ENCODE results near the gene PDIA2.
"Not testable (repeated sequence)": the region's sequence is repeated elsewhere in the genome, so short reads cannot be mapped to it uniquely, and the experiment has no call there.

Gene PDIA2

DNA sequence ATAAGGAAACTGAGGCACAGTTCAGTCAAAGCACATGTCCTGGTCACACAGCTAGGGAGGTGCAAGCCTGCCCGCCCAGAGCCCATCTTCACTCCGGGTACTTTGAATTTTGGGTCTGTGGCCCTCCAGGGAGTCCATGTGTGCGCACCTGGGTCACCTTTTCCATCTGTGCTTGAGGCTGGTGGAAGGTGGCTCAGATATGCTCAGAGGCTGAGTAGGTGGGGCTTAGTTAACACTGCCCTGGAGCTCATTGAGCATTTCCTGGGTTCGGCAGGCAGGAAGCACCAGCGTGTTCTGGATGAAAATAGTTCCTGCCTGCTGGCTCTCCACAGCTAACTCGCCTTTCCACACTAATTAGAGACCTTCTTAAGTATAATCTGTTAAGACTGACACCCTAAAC is 29.1 kb upstream of the PDIA2 start:
- H3K4me3 ChIP-seq (ENCODE audit: low read depth in 1 of 2, low read length in 2 of 2), result no peak overlapping the region
- no peaks in the 10 kb centered on the region for H3K4me1 ChIP-seq (ENCODE audit: control insufficient read depth in 1 of 2, insufficient read depth in 2 of 2, low read length in 2 of 2)
- no peaks in the 10 kb centered on the region for H3K9me3 ChIP-seq (ENCODE audit: control insufficient read depth in 1 of 2, low read length in 2 of 2)
- no peaks in the 10 kb centered on the region for H3K27me3 ChIP-seq (ENCODE audit: low read depth, low read length)
- H3K36me3 ChIP-seq (ENCODE audit: control insufficient read depth in 1 of 2, insufficient read depth in 2 of 2, low read length in 2 of 2), result peaks cover 5 to 56% of the 10 kb centered on the region in 2 donors
- H3K27ac ChIP-seq (ENCODE audit: low read length), result no peak overlapping the region

DNA sequence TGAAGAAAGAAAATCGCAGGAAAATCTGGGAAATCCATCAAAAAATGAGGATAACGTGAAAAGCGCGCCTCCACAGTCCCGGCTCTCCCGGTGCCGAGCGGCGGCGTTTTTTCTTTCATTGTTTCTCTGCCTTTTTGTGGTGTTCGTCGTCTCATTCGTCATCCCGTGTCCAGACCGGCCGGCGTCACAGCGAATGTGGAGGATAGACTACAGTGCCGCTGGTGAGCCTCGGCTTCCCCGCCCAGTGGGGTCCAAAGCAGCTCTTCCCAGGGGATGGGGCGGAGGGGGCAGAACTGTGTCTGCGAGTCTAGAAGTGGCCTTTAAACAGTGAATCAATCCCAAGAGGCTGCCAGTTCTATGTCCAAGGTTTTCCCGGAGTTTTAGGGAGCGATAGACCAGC is 28.5 kb upstream of the PDIA2 start:
- H3K36me3 ChIP-seq (ENCODE audit: control insufficient read depth in 1 of 2, insufficient read depth in 2 of 2, low read length in 2 of 2), result peaks cover 7 to 62% of the 10 kb centered on the region in 2 donors
- H3K4me3 ChIP-seq (ENCODE audit: low read depth in 1 of 2, low read length in 2 of 2), result no peak overlapping the region
- H3K27me3 ChIP-seq (ENCODE audit: low read depth, low read length), result no peaks in the 10 kb centered on the region
- H3K27ac ChIP-seq (ENCODE audit: low read length), result no peak overlapping the region
- no peaks in the 10 kb centered on the region for H3K4me1 ChIP-seq (ENCODE audit: control insufficient read depth in 1 of 2, insufficient read depth in 2 of 2, low read length in 2 of 2)
- no peaks in the 10 kb centered on the region for H3K9me3 ChIP-seq (ENCODE audit: control insufficient read depth in 1 of 2, low read length in 2 of 2)

DNA sequence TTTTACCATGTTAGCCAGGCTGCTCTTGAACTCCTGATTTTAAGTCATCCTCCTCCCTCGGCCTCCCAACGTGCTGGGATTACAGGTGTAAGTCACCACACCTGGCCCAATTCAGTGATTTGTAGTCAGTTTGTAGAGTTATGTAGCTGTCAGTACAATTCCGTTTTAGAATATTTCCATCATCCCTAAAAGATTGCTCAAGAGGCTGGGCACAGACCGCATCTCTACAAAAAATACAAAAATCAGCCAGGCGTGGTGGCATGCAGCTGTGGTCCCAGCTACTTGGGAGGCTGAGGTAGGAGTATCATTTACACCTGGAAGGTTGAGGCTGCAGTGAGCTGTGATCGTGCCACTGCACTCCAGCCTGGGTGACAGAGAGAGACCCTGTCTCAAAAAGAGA is 27.8 kb upstream of the PDIA2 start:
- peaks cover 10 to 67% of the 10 kb centered on the region in 2 donors for H3K36me3 ChIP-seq (ENCODE audit: control insufficient read depth in 1 of 2, insufficient read depth in 2 of 2, low read length in 2 of 2)
- H3K9me3 ChIP-seq (ENCODE audit: control insufficient read depth in 1 of 2, low read length in 2 of 2), result no peaks in the 10 kb centered on the region
- H3K27ac ChIP-seq (ENCODE audit: low read length), result no peak overlapping the region
- H3K4me3 ChIP-seq (ENCODE audit: low read depth in 1 of 2, low read length in 2 of 2), result no peak overlapping the region
- no peaks in the 10 kb centered on the region for H3K4me1 ChIP-seq (ENCODE audit: control insufficient read depth in 1 of 2, insufficient read depth in 2 of 2, low read length in 2 of 2)
- H3K27me3 ChIP-seq (ENCODE audit: low read depth, low read length), result no peaks in the 10 kb centered on the region

DNA sequence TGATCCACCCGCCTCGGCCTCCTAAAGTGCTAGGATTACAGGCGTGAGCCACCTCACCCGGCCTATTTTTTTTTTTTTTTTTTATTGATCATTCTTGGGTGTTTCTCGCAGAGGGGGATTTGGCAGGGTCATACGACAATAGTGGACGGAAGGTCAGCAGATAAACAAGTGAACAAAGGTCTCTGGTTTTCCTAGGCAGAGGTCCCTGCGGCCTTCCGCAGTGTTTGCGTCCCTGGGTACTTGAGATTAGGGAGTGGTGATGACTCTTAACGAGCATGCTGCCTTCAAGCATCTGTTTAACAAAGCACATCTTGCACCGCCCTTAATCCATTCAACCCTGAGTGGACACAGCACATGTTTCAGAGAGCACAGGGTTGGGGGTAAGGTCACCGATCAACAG is 24.9 kb upstream of the PDIA2 start:
- H3K4me3 ChIP-seq (ENCODE audit: low read depth in 1 of 2, low read length in 2 of 2); H3K27me3 ChIP-seq (ENCODE audit: low read depth, low read length); H3K27ac ChIP-seq (ENCODE audit: low read length); H3K9me3 ChIP-seq (ENCODE audit: control insufficient read depth in 1 of 2, low read length in 2 of 2); H3K4me1 ChIP-seq (ENCODE audit: control insufficient read depth in 1 of 2, insufficient read depth in 2 of 2, low read length in 2 of 2): not testable (repeated sequence)
- H3K36me3 ChIP-seq (ENCODE audit: control insufficient read depth in 1 of 2, insufficient read depth in 2 of 2, low read length in 2 of 2), result peaks cover 10 to 73% of the 10 kb centered on the region in 2 donors

DNA sequence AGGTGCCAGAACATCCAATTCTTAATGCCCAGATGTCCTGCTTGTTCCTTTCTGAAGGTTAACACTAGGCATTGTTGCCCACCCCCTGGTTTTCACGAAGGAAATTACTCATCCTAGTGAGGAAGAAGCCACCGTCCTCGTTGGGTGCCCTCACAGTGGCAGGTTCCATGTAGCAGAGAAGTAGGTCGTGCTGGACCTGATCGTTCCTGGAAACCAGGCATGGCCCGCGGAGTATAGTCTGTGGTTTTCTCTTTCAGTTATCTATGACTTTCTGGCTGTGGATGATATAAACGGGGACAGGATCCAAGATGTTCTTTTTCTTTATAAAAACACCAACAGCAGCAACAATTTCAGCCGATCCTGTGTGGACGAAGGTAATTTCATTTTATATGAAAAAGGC is 23.7 kb upstream of the PDIA2 start:
- peaks cover 10 to 79% of the 10 kb centered on the region in 2 donors for H3K36me3 ChIP-seq (ENCODE audit: control insufficient read depth in 1 of 2, insufficient read depth in 2 of 2, low read length in 2 of 2)
- no peaks in the 10 kb centered on the region for H3K9me3 ChIP-seq (ENCODE audit: control insufficient read depth in 1 of 2, low read length in 2 of 2)
- H3K4me1 ChIP-seq (ENCODE audit: control insufficient read depth in 1 of 2, insufficient read depth in 2 of 2, low read length in 2 of 2), result no peaks in the 10 kb centered on the region
- H3K27ac ChIP-seq (ENCODE audit: low read length), result no peak overlapping the region
- no peak overlapping the region for H3K4me3 ChIP-seq (ENCODE audit: low read depth in 1 of 2, low read length in 2 of 2)
- H3K27me3 ChIP-seq (ENCODE audit: low read depth, low read length), result no peaks in the 10 kb centered on the region

DNA sequence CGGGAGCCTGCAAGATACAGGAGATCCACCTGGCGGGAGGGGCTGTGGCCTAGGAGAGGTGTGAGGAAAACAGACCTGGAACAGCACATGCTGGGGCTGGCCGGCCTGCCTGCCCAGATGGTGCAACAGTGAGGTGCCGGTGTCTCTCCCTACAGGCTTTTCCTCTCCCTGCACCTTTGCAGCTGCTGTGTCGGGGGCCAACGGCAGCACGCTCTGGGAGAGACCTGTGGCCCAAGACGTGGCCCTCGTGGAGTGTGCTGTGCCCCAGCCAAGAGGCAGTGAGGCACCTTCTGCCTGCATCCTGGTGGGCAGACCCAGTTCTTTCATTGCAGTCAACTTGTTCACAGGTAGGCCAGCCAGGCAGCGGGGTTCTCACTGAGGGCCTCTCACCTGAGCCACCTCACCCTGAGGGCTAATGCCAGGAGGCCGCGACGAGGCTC is 23.1 kb upstream of the PDIA2 start:
- H3K9me3 ChIP-seq (ENCODE audit: control insufficient read depth in 1 of 2, low read length in 2 of 2), result no peaks in the 10 kb centered on the region
- H3K4me3 ChIP-seq (ENCODE audit: low read depth in 1 of 2, low read length in 2 of 2), result no peak overlapping the region
- H3K4me1 ChIP-seq (ENCODE audit: control insufficient read depth in 1 of 2, insufficient read depth in 2 of 2, low read length in 2 of 2), result no peaks in the 10 kb centered on the region
- H3K27me3 ChIP-seq (ENCODE audit: low read depth, low read length), result no peaks in the 10 kb centered on the region
- no peak overlapping the region for H3K27ac ChIP-seq (ENCODE audit: low read length)
- H3K36me3 ChIP-seq (ENCODE audit: control insufficient read depth in 1 of 2, insufficient read depth in 2 of 2, low read length in 2 of 2), result peaks cover 10 to 80% of the 10 kb centered on the region in 2 donors

DNA sequence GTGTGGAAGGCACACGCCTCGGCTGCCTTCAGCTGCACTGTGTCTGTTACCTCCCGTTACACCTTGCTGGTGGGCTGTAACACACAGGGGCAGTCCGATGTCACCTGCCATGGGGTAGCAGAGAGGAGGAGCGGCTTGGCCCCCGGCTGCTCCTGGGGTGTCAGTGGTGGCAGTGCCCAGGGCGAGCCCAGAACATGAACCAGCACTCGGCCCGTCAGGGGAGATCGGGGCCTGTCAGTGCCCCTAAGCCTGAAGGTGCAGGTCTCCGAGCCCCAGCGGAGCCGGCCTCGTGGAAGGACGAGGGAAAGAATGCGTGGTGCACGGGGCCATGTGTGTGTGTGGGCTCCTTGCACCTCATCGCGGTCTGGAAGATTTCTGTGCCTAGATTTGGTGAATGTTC is 22.6 kb upstream of the PDIA2 start:
- H3K9me3 ChIP-seq (ENCODE audit: control insufficient read depth in 1 of 2, low read length in 2 of 2), result no peaks in the 10 kb centered on the region
- no peak overlapping the region for H3K4me3 ChIP-seq (ENCODE audit: low read depth in 1 of 2, low read length in 2 of 2)
- H3K36me3 ChIP-seq (ENCODE audit: control insufficient read depth in 1 of 2, insufficient read depth in 2 of 2, low read length in 2 of 2), result peaks cover 10 to 81% of the 10 kb centered on the region in 2 donors
- H3K27ac ChIP-seq (ENCODE audit: low read length), result no peak overlapping the region
- H3K4me1 ChIP-seq (ENCODE audit: control insufficient read depth in 1 of 2, insufficient read depth in 2 of 2, low read length in 2 of 2), result no peaks in the 10 kb centered on the region
- no peaks in the 10 kb centered on the region for H3K27me3 ChIP-seq (ENCODE audit: low read depth, low read length)

DNA sequence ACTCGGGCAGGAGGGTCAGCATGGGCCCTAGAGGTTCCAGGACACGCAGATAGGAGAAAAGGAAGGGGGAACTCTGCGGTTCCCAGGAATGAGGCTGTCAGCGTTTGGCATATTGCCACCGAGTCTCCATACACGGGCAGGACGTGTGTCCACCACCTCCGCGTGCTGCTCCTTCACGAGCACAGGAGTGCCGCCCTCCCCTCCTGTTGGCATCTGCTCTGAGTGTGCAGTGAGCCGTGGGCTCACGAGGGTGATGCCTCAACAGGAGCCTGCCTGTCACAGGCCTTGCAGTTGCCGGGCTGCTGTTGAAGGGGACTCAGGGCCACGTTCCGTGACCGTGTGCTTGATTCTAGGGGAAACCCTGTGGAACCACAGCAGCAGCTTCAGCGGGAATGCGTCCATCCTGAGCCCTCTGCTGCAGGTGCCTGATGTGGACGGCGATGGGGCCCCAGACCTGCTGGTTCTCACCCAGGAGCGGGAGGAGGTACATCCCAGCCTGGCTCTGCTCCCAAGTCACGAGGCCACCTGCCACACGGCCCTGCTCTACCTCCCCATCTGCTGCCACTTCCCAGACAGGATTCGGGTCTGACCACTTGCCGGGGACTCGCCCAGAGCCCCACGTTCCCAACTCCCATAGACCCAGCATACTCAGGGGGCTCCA is 21.8 kb upstream of the PDIA2 start:
- H3K36me3 ChIP-seq (ENCODE audit: control insufficient read depth in 1 of 2, insufficient read depth in 2 of 2, low read length in 2 of 2), result peaks cover 5 to 74% of the 10 kb centered on the region in 2 donors
- H3K27me3 ChIP-seq (ENCODE audit: low read depth, low read length), result no peaks in the 10 kb centered on the region
- H3K27ac ChIP-seq (ENCODE audit: low read length), result no peak overlapping the region
- no peaks in the 10 kb centered on the region for H3K9me3 ChIP-seq (ENCODE audit: control insufficient read depth in 1 of 2, low read length in 2 of 2)
- H3K4me3 ChIP-seq (ENCODE audit: low read depth in 1 of 2, low read length in 2 of 2), result no peak overlapping the region
- no peaks in the 10 kb centered on the region for H3K4me1 ChIP-seq (ENCODE audit: control insufficient read depth in 1 of 2, insufficient read depth in 2 of 2, low read length in 2 of 2)

DNA sequence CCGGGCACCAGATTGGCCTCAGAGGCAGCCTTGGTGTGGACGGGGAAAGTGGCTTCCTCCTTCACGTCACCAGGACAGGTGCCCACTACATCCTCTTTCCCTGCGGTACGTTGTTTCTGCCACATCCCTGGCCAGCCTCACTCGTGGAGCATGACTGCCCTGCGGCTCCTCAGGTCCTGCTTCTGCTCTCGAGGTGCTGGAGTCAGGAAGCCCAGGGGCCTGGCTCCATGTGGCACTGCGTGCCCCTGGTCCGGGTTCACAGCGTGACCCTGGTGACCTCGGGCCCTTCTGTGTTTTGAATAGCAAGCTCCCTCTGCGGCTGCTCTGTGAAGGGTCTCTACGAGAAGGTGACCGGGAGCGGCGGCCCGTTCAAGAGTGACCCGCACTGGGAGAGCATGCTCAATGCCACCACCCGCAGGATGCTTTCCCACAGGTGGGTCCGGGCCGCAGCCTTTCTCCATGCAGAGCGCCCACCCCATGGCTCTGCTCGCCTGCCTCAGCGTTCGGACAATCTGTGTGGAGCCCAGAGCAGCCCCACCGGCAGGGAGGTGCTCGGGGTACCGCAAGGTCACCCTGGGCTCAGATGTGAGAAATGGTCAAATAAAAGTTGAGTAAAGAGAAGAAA is 20.7 kb upstream of the PDIA2 start:
- Histone ChIP-seq H3K36me3 (ENCODE audit: control insufficient read depth in 1 of 2, insufficient read depth in 2 of 2, low read length in 2 of 2) (peaks cover 4 to 67% of the 10 kb centered on the region in 2 donors), H3K4me1 (ENCODE audit: control insufficient read depth in 1 of 2, insufficient read depth in 2 of 2, low read length in 2 of 2) (no peaks in the 10 kb centered on the region), H3K27ac (ENCODE audit: low read length) (no peak overlapping the region), H3K9me3 (ENCODE audit: control insufficient read depth in 1 of 2, low read length in 2 of 2) (no peaks in the 10 kb centered on the region), H3K27me3 (ENCODE audit: low read depth, low read length) (no peaks in the 10 kb centered on the region), H3K4me3 (ENCODE audit: low read depth in 1 of 2, low read length in 2 of 2) (no peak overlapping the region)

DNA sequence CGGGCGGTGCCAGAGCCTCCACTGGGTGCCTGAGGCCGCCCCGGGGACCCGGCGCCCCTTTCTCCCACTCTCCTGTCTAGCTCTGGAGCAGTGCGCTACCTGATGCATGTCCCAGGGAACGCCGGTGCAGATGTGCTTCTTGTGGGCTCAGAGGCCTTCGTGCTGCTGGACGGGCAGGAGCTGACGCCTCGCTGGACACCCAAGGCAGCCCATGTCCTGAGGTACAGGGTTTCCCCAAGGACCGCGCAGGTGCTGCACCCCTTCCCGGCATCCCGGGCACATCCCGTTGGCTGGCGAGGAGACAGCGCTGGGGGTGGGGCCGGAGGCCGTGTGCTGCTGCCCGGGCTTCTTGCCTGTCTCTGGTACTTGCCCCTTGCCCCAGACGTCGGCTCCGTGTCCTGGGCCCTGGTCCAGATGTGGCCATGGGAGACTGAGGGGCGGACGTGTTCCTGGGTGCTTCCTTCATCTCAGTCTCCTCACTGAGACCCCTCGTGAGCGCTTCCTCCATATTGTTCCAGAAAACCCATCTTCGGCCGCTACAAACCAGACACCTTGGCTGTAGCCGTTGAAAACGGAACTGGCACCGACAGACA is 19.7 kb upstream of the PDIA2 start:
- peaks cover 4 to 63% of the 10 kb centered on the region in 2 donors for H3K36me3 ChIP-seq (ENCODE audit: control insufficient read depth in 1 of 2, insufficient read depth in 2 of 2, low read length in 2 of 2)
- H3K27ac ChIP-seq (ENCODE audit: low read length), result no peak overlapping the region
- H3K4me1 ChIP-seq (ENCODE audit: control insufficient read depth in 1 of 2, insufficient read depth in 2 of 2, low read length in 2 of 2), result no peaks in the 10 kb centered on the region
- no peaks in the 10 kb centered on the region for H3K9me3 ChIP-seq (ENCODE audit: control insufficient read depth in 1 of 2, low read length in 2 of 2)
- no peak overlapping the region for H3K4me3 ChIP-seq (ENCODE audit: low read depth in 1 of 2, low read length in 2 of 2)
- no peaks in the 10 kb centered on the region for H3K27me3 ChIP-seq (ENCODE audit: low read depth, low read length)

DNA sequence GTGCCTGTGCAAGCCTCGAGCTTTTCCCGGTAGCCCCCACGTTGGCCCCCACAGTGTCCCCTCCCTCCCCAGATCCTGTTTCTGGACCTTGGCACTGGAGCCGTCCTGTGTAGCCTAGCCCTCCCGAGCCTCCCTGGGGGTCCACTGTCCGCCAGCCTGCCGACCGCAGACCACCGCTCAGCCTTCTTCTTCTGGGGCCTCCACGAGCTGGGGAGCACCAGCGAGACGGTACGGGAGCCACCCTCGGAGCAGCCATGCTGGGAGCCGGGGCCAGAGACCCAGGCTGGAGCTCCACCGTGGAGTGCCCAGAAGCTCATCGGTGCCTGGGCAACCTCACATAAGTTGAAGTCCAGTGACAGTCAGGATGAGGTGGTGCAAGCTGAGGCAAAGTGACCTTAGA is 19.0 kb upstream of the PDIA2 start:
- Histone ChIP-seq H3K27me3 (ENCODE audit: low read depth, low read length) (no peaks in the 10 kb centered on the region), H3K4me1 (ENCODE audit: control insufficient read depth in 1 of 2, insufficient read depth in 2 of 2, low read length in 2 of 2) (no peaks in the 10 kb centered on the region), H3K9me3 (ENCODE audit: control insufficient read depth in 1 of 2, low read length in 2 of 2) (no peaks in the 10 kb centered on the region), H3K36me3 (ENCODE audit: control insufficient read depth in 1 of 2, insufficient read depth in 2 of 2, low read length in 2 of 2) (peaks cover 4 to 60% of the 10 kb centered on the region in 2 donors), H3K27ac (ENCODE audit: low read length) (no peak overlapping the region), H3K4me3 (ENCODE audit: low read depth in 1 of 2, low read length in 2 of 2) (no peak overlapping the region)

Measured in muscle layer of duodenum (tissue), 2 donors.